ENCODE results near the gene RRAD.

The RRAD gene

DNA sequence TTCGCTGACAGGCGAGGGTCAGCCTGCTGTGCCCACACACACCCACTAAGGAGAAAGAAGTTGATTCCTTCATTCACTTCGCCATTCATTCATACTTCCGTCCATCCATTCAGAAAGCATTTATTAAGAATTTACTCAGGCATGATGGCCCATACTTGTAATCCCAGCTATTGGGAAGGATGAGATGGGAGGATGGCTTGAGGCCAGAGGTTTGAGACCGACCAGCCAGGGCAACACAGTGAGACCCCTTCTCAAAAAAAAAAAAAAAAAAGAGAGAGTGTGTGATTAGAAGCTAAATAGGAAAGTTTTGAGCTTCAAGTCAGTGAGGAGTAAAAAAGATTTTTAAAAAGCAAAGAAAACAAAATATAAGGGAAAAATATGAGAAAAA is 18.7 kb upstream of the RRAD start:
- no peak for DNase-seq (ENCODE audit: low read depth)
- TF ChIP-seq, protein P1, sequence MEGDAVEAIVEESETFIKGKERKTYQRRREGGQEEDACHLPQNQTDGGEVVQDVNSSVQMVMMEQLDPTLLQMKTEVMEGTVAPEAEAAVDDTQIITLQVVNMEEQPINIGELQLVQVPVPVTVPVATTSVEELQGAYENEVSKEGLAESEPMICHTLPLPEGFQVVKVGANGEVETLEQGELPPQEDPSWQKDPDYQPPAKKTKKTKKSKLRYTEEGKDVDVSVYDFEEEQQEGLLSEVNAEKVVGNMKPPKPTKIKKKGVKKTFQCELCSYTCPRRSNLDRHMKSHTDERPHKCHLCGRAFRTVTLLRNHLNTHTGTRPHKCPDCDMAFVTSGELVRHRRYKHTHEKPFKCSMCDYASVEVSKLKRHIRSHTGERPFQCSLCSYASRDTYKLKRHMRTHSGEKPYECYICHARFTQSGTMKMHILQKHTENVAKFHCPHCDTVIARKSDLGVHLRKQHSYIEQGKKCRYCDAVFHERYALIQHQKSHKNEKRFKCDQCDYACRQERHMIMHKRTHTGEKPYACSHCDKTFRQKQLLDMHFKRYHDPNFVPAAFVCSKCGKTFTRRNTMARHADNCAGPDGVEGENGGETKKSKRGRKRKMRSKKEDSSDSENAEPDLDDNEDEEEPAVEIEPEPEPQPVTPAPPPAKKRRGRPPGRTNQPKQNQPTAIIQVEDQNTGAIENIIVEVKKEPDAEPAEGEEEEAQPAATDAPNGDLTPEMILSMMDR (conservative IDR thresholded peaks at IDR 0.05; ENCODE audit: low read depth, low read length), result no peak
- no peak overlapping the region for H3K4me3 ChIP-seq (ENCODE audit: low read length)

DNA sequence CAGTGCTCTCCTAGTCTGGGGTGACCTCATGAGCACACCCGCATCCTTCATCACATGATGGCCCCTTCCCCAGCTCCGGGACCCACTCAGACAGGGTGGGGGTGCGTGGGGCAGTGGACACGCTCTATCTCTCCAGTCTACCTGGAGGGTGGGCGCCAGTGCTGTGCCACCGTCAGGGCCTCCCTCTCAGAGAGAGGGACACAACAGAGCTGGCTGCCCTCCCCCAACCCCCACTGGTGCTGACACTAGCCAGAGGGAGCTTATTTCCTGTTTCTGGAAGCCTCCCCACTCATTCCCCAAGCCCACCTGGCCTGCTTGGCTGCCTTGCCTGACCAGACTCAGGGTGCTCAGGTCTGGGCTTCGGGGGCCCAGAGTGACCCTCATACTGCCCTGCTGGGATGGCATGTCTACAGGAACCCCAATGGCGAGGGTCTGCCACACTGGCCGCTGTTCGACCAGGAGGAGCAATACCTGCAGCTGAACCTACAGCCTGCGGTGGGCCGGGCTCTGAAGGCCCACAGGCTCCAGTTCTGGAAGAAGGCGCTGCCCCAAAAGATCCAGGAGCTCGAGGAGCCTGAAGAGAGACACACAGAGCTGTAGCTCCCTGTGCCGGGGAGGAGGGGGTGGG is 18.2 kb upstream of the RRAD start:
- DNase-seq (ENCODE audit: low read depth), result no peak
- TF ChIP-seq, protein P1 (conservative IDR thresholded peaks at IDR 0.05; ENCODE audit: low read depth, low read length), result no peak
- no peak overlapping the region for H3K4me3 ChIP-seq (ENCODE audit: low read length)

DNA sequence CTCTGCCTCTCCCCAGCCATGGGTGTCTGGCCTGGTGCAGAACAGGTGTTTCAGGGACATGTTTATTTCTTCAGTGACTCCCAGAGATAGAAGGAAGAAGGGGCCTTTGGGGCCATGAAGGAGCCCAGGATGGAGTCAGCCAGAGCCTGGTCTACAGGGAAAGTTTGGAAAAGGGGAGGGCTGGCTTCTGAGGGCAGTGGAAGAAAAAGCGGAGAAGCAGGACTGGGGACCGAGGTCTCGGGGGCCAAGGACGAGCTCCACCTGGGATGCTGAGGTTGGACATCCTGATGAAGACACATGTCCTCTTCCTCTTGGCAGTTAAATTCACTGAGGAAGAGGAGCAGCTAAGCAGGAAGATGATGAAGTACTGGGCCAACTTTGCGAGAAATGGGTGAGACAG is 17.6 kb upstream of the RRAD start:
- H3K4me3 ChIP-seq (ENCODE audit: low read length), result no peak overlapping the region
- no peak for DNase-seq (ENCODE audit: low read depth)
- TF ChIP-seq, protein P1 (conservative IDR thresholded peaks at IDR 0.05; ENCODE audit: low read depth, low read length), result no peak

DNA sequence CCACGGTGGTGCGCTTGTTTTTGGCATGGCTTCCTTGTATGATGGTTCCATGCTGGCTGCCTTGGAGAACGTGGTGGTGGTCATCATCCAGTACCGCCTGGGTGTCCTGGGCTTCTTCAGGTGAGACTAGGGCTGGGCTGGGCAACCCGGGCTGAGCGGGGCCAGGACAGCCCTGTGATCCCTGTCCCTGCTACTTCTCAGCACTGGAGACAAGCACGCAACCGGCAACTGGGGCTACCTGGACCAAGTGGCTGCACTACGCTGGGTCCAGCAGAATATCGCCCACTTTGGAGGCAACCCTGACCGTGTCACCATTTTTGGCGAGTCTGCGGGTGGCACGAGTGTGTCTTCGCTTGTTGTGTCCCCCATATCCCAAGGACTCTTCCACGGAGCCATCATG is 14.9 kb upstream of the RRAD start:
- TF ChIP-seq, protein P1 (conservative IDR thresholded peaks at IDR 0.05; ENCODE audit: low read depth, low read length), result no peak
- DNase-seq (ENCODE audit: low read depth), result no peak
- no peak overlapping the region for H3K4me3 ChIP-seq (ENCODE audit: low read length)

DNA sequence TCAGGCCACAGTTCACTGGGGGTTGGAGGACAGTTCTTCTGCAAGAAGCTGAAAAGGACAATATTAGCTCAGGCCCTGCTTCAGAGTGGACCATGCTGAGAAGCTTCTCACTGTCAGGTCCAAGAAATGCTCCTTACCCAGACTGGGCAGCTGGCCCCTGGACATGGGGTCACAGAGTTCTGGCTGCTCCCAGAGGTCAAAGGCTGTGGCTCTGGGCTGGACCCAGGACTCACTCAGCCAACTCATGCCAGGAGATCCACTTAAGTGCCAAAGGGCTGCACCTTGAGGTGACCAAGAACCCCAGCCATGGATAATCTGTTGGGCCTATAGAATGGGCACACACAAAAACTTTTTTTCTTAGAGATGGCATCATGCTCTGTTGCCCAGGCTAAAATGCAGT is 14.0 kb upstream of the RRAD start:
- no peak overlapping the region for H3K4me3 ChIP-seq (ENCODE audit: low read length)
- TF ChIP-seq, protein P1 (conservative IDR thresholded peaks at IDR 0.05; ENCODE audit: low read depth, low read length), result no peak
- no peak for DNase-seq (ENCODE audit: low read depth)

DNA sequence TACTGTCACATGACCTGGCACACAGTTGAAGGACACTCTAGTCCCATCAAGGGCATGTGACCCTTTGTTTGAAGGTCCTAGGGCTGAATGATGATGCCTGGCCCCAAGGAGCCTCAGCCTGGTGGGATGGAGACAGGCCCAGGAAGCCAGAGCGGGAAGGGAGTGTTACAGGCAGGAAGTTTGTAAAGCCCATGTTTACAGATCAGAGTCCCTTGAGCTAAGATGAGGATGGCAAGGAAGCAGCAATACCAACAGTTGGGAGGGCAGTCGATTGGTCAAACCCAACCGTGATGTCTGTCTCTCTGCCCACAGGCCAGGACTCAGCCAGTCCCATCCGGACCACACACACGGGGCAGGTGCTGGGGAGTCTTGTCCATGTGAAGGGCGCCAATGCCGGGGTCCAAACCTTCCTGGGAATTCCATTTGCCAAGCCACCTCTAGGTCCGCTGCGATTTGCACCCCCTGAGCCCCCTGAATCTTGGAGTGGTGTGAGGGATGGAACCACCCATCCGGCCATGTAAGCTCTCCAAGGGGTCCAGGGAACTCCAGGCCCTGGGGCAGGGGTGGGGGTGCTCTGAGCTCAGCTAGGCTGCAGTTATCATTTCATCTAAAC is 12.5 kb upstream of the RRAD start:
- no peak for DNase-seq (ENCODE audit: low read depth)
- no peak overlapping the region for H3K4me3 ChIP-seq (ENCODE audit: low read length)
- TF ChIP-seq, protein P1 (conservative IDR thresholded peaks at IDR 0.05; ENCODE audit: low read depth, low read length), result no peak

DNA sequence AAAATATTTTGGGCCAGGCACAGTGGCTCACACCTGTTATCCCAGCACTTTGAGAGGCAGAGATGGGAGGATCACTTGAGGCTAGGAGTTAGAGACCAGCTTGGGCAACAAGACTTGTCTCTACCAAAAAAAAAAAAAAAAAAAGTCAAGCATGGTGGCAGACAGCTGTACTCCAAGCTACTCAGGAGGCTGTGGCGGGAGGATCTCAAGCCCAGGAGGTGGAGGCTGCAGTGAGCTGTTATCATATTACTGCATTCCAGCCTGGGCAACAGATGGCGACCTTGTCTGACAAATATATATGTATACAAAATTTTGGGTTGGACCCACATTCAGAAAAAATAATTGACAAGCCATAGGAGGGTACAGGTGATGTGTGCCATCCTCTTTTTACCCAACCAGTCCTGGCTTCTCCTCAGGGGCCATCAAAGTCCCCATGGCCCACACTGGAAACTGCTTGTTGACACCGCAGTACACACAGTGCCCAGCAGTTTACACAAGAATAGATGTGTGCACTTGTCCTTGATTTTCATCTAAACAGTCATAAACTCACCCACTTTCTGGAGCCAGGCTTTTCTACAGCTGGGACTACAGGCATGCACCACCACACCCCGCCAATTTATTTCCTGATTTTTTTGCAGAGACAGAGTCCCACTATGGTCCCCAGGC is 11.7 kb upstream of the RRAD start:
- H3K4me3 ChIP-seq (ENCODE audit: low read length), result no peak overlapping the region
- no peak for DNase-seq (ENCODE audit: low read depth)
- TF ChIP-seq, protein P1 (conservative IDR thresholded peaks at IDR 0.05; ENCODE audit: low read depth, low read length), result no peak

Data from retinal pigment epithelial cell (primary cell).